ENCODE results near the gene CSHL1. TPM values are rescaled to one million over a fixed set of nuclear protein-coding genes. Genes with fewer than 3 reads are reported as not detected.

CSHL1 gene
- polyA plus RNA-seq, 3 donors, result not detected

DNA sequence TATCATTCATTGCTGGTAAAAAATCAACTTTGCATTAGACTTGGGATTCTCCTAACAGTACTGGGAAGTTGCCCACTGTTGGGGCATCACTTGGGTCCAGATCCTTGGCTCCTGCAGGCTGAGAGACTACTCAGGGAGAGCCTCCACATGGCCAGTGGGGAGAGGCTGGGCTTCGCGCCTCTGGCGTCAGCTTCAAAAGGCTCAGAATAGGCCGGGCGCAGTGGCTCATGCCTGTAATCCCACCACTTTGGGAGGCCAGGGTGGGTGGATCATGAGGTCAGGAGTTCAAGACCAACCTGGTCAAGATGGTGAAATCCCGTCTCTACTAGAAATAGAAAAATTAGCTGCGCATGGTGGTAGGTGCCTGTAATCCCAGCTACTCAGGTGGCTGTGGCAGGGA, 3.4 kb upstream of the CSHL1 start:
- H2AFZ ChIP-seq (ENCODE audit: insufficient read depth, low read depth, low read length, poor library complexity, severe bottlenecking), result no peak overlapping the region
- peaks cover 14% of the 10 kb centered on the region for H3K4me1 Mint-ChIP-seq
- intact Hi-C loops (cut with micrococcal nuclease), result loop anchor here in 1 of 2 donors (10.0 kb wide), 1 partner anchor 110 kb away; the partner anchor contains the start of gene ICAM2
- no peak overlapping the region for H3K27ac ChIP-seq (ENCODE audit: low read depth in 1 of 2, low read length in 2 of 2)
- no peaks in the 10 kb centered on the region for H3K79me2 ChIP-seq (ENCODE audit: insufficient read depth, low read length)
- H3K4me3 ChIP-seq (replicated peaks in 1 of 3; ENCODE audit: low read depth in 2 of 3, low read length in 3 of 3), result no peak overlapping the region
- no peaks in the 10 kb centered on the region for H3K9me3 ChIP-seq (replicated peaks in 1 of 2; ENCODE audit: control insufficient read depth in 1 of 2, insufficient read depth in 1 of 2, low read length in 2 of 2)
- peak overlapping the region in 1 of 7 donors; percentile 54 for H3K27ac Mint-ChIP-seq
- H3K4me3 Mint-ChIP-seq, result no peak overlapping the region
- H3K4me1 ChIP-seq (ENCODE audit: control insufficient read depth in 1 of 2, insufficient read depth in 2 of 2, low read length in 2 of 2), result no peaks in the 10 kb centered on the region
- H3K27me3 ChIP-seq (ENCODE audit: control insufficient read depth in 2 of 2, insufficient read depth in 2 of 2, low read length in 2 of 2), result no peaks in the 10 kb centered on the region
- 97% methylated on average over 6 of the region's 7 CpGs for WGBS (ENCODE audit: insufficient coverage)
- H4K20me1 ChIP-seq (ENCODE audit: insufficient read depth, low read length), result no peaks in the 10 kb centered on the region
- peaks cover 2 to 14% (median 4%) of the 10 kb centered on the region in 3 donors for H3K27me3 Mint-ChIP-seq (ENCODE audit: low read depth in 3 of 3)
- DNase-seq, result no peak
- TF ChIP-seq CTCF (IDR thresholded peaks at IDR 0.05), result no peak
- H3K9ac ChIP-seq (ENCODE audit: insufficient read depth, low read length, poor library complexity, severe bottlenecking), result no peak overlapping the region
- H3K36me3 Mint-ChIP-seq, result no peaks in the 10 kb centered on the region
- H3K36me3 ChIP-seq (replicated peaks in 1 of 2; ENCODE audit: control insufficient read depth in 1 of 2, insufficient read depth in 2 of 2, low read length in 2 of 2), result no peaks in the 10 kb centered on the region
- H3K9me3 Mint-ChIP-seq, result peaks cover 0 to 2% (median 0%) of the 10 kb centered on the region in 7 donors
- H3K4me2 ChIP-seq (replicated peaks; ENCODE audit: extremely low read depth, low read length, poor library complexity, severe bottlenecking), result no peak overlapping the region

- 55% methylated on average over 4 of the region's 8 CpGs for WGBS (ENCODE audit: insufficient coverage)
- Histone ChIP-seq H3K36me3 (replicated peaks in 1 of 2; ENCODE audit: control insufficient read depth in 1 of 2, insufficient read depth in 2 of 2, low read length in 2 of 2) (no peaks in the 10 kb centered on the region), H3K4me2 (replicated peaks; ENCODE audit: extremely low read depth, low read length, poor library complexity, severe bottlenecking) (no peak overlapping the region), H3K4me3 (replicated peaks in 1 of 3; ENCODE audit: low read depth in 2 of 3, low read length in 3 of 3) (no peak overlapping the region), H3K27ac (ENCODE audit: low read depth in 1 of 2, low read length in 2 of 2) (no peak overlapping the region), H3K79me2 (ENCODE audit: insufficient read depth, low read length) (no peaks in the 10 kb centered on the region), H2AFZ (ENCODE audit: insufficient read depth, low read depth, low read length, poor library complexity, severe bottlenecking) (no peak overlapping the region), H3K27me3 (ENCODE audit: control insufficient read depth in 2 of 2, insufficient read depth in 2 of 2, low read length in 2 of 2) (no peaks in the 10 kb centered on the region), H4K20me1 (ENCODE audit: insufficient read depth, low read length) (no peaks in the 10 kb centered on the region), H3K9ac (ENCODE audit: insufficient read depth, low read length, poor library complexity, severe bottlenecking) (no peak overlapping the region), H3K4me1 (ENCODE audit: control insufficient read depth in 1 of 2, insufficient read depth in 2 of 2, low read length in 2 of 2) (no peaks in the 10 kb centered on the region), H3K9me3 (replicated peaks in 1 of 2; ENCODE audit: control insufficient read depth in 1 of 2, insufficient read depth in 1 of 2, low read length in 2 of 2) (no peaks in the 10 kb centered on the region)
- Mint-ChIP-seq H3K36me3 (no peaks in the 10 kb centered on the region), H3K27me3 (ENCODE audit: low read depth in 3 of 3) (peaks cover 1 to 8% (median 4%) of the 10 kb centered on the region in 3 donors), H3K4me3 (no peak overlapping the region), H3K27ac (peak overlapping the region in 2 of 7 donors; percentile 6 to 50), H3K9me3 (peaks cover 0 to 2% (median 0%) of the 10 kb centered on the region in 7 donors), H3K4me1 (peaks cover 9% of the 10 kb centered on the region)
- intact Hi-C loops (cut with micrococcal nuclease), result loop anchor here in 1 of 2 donors (10.0 kb wide), 1 partner anchor 113 kb away; the partner anchor contains the start of gene ICAM2
- TF ChIP-seq CTCF (IDR thresholded peaks at IDR 0.05), result peak; percentile 93
- DNase-seq, result peak; percentile 13 to 51 (median 35)
Observed at GRCh38 chr17:63911657-63912100, 621 bp upstream of the CSHL1 start.

Measured in CD14-positive monocyte (primary cell).